Thoracic aorta (tissue), 2 donors: ENCODE data around the gene CLMN. TPM values are rescaled to one million over a fixed set of nuclear protein-coding genes. Genes with fewer than 3 reads are reported as not detected.

Experiments
- ATAC-seq: fragments of 150-250 bp; one replicate; pipeline ENCODE4 v1.8.0; 2017; ENCODE audit warnings: low read depth; ENCODE audit not compliant: insufficient number of reproducible peaks, low FRiP score
- DNase-seq: peaks from one replicate; pipeline ENCODE4 v3.0.0-alpha.2; 2020; ENCODE audit warnings: low spot score
- H3K27ac ChIP-seq, 2 donors: fragments of 200-600 bp; sonication (generic); 1 replicate in 1 of 2; 2 replicates in 1 of 2; pipeline ENCODE4 v1.5.1; 2016; ENCODE audit warnings: mild to moderate bottlenecking in 2 of 2, moderate library complexity in 2 of 2
- H3K27me3 ChIP-seq: fragments of 200-600 bp; sonication (generic); replicated peaks from 2 replicates; pipeline ENCODE4 v1.6.0; 2016; ENCODE audit warnings: mild to moderate bottlenecking; ENCODE audit not compliant: insufficient read depth
- H3K36me3 ChIP-seq: fragments of 200-600 bp; sonication (generic); one replicate; pipeline ENCODE4 v1.5.1; 2016
- H3K4me1 ChIP-seq, 2 donors: fragments of 200-600 bp; sonication (generic); 1 replicate in 1 of 2; 2 replicates in 1 of 2; pipeline versions ENCODE4 v1.5.1 to v1.6.0; 2016; ENCODE audit warnings: low read depth in 2 of 2, mild to moderate bottlenecking in 1 of 2; ENCODE audit not compliant: control insufficient read depth in 1 of 2
- H3K4me3 ChIP-seq: fragments of 200-600 bp; sonication (generic); 2 replicates; pipeline ENCODE4 v1.5.1; 2016; ENCODE audit warnings: mild to moderate bottlenecking
- H3K9me3 ChIP-seq: fragments of 200-600 bp; sonication (generic); 2 replicates; pipeline ENCODE4 v1.5.1; 2016
- total RNA-seq, 2 donors: library from RNA; depleted of rRNA; stranded (reverse); fragments of >200 nt; gene quantifications; one replicate each; pipeline versions ENCODE4 v1.1.0 to v1.2.3, GENCODE V29; 2016
- TF ChIP-seq, protein P1 (sequence below): fragments of 200-600 bp; sonication (generic); IDR thresholded peaks from one replicate; pipeline ENCODE4 v1.5.1; 2019; ENCODE audit warnings: antibody characterized with exemption

The CLMN gene
- total RNA-seq, 2 donors from 2014 or later = 7.3 to 10.4 TPM

DNA sequence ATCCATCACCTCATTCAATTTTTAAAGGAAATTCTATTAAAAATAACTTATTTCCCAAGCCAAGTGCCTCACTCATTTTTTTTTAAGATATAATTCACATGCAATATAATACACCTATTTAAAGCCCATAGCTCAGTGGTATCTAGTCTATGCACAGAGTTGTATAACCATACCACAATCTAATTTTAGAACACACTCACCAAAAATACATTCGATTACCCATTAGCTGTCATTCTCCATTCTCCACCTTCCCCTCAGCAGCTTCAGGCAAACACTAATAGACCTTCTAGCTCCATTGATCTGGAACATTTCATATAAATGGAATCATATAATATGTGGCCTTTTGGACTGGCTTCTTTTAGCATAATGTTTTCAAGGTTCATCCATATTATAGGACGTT lies 49.5 kb downstream of the CLMN start:
- Histone ChIP-seq H3K27ac (no peak overlapping the region), H3K4me1 (peaks cover 0 to under 1% of the 10 kb centered on the region in 2 donors), H3K9me3 (no peaks in the 10 kb centered on the region), H3K36me3 (no peaks in the 10 kb centered on the region), H3K4me3 (no peak overlapping the region), H3K27me3 (no peaks in the 10 kb centered on the region)
- TF ChIP-seq, protein P1, sequence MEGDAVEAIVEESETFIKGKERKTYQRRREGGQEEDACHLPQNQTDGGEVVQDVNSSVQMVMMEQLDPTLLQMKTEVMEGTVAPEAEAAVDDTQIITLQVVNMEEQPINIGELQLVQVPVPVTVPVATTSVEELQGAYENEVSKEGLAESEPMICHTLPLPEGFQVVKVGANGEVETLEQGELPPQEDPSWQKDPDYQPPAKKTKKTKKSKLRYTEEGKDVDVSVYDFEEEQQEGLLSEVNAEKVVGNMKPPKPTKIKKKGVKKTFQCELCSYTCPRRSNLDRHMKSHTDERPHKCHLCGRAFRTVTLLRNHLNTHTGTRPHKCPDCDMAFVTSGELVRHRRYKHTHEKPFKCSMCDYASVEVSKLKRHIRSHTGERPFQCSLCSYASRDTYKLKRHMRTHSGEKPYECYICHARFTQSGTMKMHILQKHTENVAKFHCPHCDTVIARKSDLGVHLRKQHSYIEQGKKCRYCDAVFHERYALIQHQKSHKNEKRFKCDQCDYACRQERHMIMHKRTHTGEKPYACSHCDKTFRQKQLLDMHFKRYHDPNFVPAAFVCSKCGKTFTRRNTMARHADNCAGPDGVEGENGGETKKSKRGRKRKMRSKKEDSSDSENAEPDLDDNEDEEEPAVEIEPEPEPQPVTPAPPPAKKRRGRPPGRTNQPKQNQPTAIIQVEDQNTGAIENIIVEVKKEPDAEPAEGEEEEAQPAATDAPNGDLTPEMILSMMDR = no peak
- DNase-seq (no peak), ATAC-seq (no peak)

DNA sequence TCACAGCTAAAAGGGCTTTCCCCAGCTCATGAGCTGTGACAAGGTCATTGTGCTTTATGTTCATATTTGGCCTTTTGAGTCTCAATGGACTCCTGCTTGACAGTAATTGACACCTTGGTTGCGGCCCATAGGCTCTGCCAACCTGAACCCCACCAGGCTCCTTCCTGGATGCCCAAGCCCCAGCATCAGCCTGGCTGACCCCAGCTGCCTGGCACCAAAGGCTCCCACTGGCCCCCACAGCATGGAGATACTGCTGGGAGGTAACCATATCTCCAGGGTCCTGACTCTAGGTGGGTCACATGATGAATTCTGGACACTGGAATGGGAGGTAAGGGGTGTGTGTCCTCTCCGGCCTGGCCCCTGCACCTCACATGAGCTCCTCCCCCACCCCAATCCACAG lies 50.2 kb downstream of the CLMN start:
- no peaks in the 10 kb centered on the region for H3K36me3 ChIP-seq
- TF ChIP-seq, protein P1 = no peak
- ATAC-seq (no peak), DNase-seq (no peak)
- no peak overlapping the region for H3K27ac ChIP-seq
- H3K9me3 ChIP-seq = no peaks in the 10 kb centered on the region
- H3K4me3 ChIP-seq = no peak overlapping the region
- peaks cover 0 to 3% of the 10 kb centered on the region in 2 donors for H3K4me1 ChIP-seq
- H3K27me3 ChIP-seq = no peaks in the 10 kb centered on the region

DNA sequence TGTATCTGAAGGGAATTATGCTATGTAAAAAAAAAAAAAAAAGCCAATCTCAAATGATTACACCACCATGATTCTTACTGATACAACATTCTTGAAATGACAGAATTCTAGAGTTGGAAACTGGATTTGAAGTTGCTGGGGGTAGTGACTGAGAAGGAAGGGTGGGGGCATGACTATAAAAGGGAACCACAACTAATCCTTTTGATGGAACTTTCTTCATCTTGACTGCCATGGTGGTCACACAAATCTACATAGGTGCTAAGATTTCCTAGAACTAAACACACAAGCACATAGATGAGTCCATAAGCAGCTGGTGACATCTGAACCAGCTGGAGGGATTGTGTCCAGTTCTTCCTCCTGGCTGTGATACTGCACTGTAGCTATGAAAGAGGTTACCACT lies 51.4 kb downstream of the CLMN start:
- no peak for ATAC-seq

DNA sequence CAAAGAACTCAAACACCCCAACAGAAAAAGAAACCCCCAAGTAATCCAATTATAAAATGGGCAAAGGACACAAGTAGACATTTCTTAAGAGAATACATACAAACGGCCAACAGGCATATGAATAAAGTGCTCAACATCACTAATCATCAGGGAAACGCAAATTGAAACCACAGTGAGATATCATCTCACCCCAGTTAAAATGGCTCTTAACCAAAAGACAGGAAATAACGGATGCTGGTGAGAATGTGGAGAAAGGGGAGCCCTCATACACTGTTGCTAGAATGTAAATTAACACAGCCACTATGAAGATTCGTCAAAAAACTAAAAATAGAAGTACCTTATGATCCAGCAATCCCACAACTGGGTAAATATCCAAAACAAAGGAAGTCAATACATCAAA lies 52.4 kb downstream of the CLMN start:
- H3K27me3 ChIP-seq = no peaks in the 10 kb centered on the region
- no peaks in the 10 kb centered on the region for H3K36me3 ChIP-seq
- no peak overlapping the region for H3K27ac ChIP-seq
- DNase-seq = no peak
- no peak overlapping the region for H3K4me3 ChIP-seq
- peaks cover 0 to 3% of the 10 kb centered on the region in 2 donors for H3K4me1 ChIP-seq
- TF ChIP-seq, protein P1 = no peak
- no peak for ATAC-seq
- no peaks in the 10 kb centered on the region for H3K9me3 ChIP-seq

More for the DNA sequence above, 51.4 kb downstream of the CLMN start:
- Histone ChIP-seq H3K27me3 (no peaks in the 10 kb centered on the region), H3K36me3 (no peaks in the 10 kb centered on the region), H3K4me3 (no peak overlapping the region), H3K4me1 (peaks cover 0 to 3% of the 10 kb centered on the region in 2 donors), H3K9me3 (no peaks in the 10 kb centered on the region), H3K27ac (no peak overlapping the region)
- TF ChIP-seq, protein P1 = no peak
- DNase-seq = no peak

DNA sequence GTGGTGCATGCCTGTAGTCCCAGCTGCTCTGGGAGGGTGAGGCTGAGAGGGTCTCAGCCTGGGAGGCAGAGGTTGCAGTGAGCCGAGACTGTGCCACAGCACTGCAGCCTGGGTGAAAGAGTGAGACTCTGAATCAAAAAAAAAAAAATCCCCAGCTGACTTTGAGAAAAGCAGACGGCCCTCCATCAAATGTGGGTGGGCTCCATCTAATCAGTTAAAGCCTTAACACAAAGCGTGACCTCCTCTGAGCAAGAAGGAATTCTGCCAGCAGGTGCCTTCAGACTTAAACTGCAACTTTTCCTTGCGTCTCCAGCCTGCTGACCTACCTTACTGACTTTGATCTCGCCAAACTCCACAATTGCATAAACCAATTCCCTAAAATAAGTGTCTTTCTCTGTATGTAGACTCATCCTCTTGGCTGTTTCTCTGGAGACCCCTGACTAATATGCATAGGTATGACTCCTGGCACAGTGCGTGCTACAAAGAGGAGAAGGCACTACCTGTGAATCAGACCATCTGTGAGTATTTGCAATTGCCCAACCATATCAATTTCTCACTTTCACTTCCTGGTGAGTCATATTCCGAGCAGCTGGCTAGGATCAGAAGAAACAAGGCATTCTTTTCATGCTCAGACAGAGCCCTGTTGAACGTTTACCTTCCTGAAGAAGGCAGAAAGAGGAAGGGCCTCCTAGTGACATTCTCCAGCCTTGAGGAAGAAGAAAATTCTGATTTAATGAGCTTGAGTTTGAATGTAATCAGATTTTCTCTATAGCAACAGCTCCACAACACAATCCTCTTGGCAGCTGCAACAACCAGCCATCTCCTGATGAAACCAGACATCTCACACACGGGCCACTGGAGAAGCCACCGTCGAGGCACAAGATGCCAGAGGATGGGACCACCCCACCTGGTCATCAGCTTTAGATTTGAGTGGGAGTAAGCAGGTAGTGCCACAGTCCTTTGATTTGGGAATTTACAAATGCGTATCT lies 54.3 kb downstream of the CLMN start:
- peak; percentile 16 for DNase-seq

More for the DNA sequence above, 54.3 kb downstream of the CLMN start:
- peaks cover 0 to 3% of the 10 kb centered on the region in 2 donors for H3K4me1 ChIP-seq
- ATAC-seq = peak; percentile 44
- TF ChIP-seq, protein P1 = no peak
- no peaks in the 10 kb centered on the region for H3K9me3 ChIP-seq
- H3K27me3 ChIP-seq = no peaks in the 10 kb centered on the region
- no peaks in the 10 kb centered on the region for H3K36me3 ChIP-seq
- H3K27ac ChIP-seq = no peak overlapping the region
- no peak overlapping the region for H3K4me3 ChIP-seq
